Ovary (tissue), 3 donors: ENCODE measurements around the gene RMND1.

Source experiments
- POLR2A ChIP-seq: fragments of 450-650 bp; IDR thresholded peaks from one replicate; pipeline ENCODE4 v1.6.1; 2017; ENCODE audit warnings: antibody characterized with exemption, mild to moderate bottlenecking, moderate library complexity
- TF ChIP-seq, protein P1 (sequence below), 3 donors: fragments of 450-650 bp in 2 of 3; fragments of 200-600 bp in 1 of 3; IDR thresholded peaks; one replicate each; pipeline versions ENCODE4 v1.5.1 to v1.8.0; 2016 to 2022; ENCODE audit warnings: antibody characterized with exemption in 3 of 3, mild to moderate bottlenecking in 1 of 3
- donor health status: DM: no; HTN: no; CAD: no.

DNA sequence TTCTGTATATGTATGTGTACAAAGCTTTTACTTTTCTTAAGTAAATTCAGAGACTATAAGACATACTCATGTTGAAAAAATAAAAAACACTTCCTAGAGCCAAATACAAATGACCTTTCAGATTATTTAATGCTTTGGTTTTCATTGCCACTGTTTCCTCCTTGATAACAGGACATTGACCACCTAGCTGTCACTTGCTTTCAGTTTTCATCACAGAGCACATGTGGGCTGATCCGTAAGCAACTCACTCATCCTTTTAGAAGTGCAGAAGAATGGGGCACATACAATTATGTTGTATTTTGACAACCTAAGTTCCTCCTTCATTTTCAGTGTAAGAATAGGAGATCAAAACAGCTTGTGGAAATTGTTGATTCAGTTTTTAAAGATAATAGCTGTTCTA, 66.7 kb downstream of the RMND1 start:
- TF ChIP-seq, protein P1, sequence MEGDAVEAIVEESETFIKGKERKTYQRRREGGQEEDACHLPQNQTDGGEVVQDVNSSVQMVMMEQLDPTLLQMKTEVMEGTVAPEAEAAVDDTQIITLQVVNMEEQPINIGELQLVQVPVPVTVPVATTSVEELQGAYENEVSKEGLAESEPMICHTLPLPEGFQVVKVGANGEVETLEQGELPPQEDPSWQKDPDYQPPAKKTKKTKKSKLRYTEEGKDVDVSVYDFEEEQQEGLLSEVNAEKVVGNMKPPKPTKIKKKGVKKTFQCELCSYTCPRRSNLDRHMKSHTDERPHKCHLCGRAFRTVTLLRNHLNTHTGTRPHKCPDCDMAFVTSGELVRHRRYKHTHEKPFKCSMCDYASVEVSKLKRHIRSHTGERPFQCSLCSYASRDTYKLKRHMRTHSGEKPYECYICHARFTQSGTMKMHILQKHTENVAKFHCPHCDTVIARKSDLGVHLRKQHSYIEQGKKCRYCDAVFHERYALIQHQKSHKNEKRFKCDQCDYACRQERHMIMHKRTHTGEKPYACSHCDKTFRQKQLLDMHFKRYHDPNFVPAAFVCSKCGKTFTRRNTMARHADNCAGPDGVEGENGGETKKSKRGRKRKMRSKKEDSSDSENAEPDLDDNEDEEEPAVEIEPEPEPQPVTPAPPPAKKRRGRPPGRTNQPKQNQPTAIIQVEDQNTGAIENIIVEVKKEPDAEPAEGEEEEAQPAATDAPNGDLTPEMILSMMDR (IDR thresholded peaks at IDR 0.05), result no peak
- no peak for TF ChIP-seq POLR2A
